Measurements from ENCODE around the gene KCNK10. TPM values are rescaled to one million over a fixed set of nuclear protein-coding genes. Genes with fewer than 3 reads are reported as not detected.

KCNK10 gene
- total and polyA plus RNA-seq, 2 of the 8 experiments (the other 6 are each of a cell fraction or from before 2014, with no cell fraction given): 0.45 to 0.63 TPM

DNA sequence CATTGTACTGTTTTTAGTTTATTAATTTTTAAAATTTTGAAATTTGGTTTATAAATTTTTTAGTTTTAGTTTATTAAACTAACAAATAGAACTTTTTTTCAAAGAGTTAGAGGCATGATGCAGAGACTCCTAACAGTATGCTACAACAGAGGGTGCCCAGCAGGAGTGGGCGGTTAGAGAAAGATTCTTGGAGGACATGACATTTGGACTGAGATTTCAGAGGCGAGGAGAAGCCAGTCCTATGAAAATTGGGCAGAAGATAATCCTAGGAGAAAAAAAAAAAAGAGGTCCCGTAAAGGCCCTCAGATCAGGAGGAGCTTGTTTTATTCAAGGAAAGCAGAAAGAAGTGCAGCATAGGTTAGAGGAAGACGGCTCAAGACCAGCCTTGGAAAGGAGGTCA lies 21.7 kb downstream of the KCNK10 start (continued):
- TF ChIP-seq, protein P1, sequence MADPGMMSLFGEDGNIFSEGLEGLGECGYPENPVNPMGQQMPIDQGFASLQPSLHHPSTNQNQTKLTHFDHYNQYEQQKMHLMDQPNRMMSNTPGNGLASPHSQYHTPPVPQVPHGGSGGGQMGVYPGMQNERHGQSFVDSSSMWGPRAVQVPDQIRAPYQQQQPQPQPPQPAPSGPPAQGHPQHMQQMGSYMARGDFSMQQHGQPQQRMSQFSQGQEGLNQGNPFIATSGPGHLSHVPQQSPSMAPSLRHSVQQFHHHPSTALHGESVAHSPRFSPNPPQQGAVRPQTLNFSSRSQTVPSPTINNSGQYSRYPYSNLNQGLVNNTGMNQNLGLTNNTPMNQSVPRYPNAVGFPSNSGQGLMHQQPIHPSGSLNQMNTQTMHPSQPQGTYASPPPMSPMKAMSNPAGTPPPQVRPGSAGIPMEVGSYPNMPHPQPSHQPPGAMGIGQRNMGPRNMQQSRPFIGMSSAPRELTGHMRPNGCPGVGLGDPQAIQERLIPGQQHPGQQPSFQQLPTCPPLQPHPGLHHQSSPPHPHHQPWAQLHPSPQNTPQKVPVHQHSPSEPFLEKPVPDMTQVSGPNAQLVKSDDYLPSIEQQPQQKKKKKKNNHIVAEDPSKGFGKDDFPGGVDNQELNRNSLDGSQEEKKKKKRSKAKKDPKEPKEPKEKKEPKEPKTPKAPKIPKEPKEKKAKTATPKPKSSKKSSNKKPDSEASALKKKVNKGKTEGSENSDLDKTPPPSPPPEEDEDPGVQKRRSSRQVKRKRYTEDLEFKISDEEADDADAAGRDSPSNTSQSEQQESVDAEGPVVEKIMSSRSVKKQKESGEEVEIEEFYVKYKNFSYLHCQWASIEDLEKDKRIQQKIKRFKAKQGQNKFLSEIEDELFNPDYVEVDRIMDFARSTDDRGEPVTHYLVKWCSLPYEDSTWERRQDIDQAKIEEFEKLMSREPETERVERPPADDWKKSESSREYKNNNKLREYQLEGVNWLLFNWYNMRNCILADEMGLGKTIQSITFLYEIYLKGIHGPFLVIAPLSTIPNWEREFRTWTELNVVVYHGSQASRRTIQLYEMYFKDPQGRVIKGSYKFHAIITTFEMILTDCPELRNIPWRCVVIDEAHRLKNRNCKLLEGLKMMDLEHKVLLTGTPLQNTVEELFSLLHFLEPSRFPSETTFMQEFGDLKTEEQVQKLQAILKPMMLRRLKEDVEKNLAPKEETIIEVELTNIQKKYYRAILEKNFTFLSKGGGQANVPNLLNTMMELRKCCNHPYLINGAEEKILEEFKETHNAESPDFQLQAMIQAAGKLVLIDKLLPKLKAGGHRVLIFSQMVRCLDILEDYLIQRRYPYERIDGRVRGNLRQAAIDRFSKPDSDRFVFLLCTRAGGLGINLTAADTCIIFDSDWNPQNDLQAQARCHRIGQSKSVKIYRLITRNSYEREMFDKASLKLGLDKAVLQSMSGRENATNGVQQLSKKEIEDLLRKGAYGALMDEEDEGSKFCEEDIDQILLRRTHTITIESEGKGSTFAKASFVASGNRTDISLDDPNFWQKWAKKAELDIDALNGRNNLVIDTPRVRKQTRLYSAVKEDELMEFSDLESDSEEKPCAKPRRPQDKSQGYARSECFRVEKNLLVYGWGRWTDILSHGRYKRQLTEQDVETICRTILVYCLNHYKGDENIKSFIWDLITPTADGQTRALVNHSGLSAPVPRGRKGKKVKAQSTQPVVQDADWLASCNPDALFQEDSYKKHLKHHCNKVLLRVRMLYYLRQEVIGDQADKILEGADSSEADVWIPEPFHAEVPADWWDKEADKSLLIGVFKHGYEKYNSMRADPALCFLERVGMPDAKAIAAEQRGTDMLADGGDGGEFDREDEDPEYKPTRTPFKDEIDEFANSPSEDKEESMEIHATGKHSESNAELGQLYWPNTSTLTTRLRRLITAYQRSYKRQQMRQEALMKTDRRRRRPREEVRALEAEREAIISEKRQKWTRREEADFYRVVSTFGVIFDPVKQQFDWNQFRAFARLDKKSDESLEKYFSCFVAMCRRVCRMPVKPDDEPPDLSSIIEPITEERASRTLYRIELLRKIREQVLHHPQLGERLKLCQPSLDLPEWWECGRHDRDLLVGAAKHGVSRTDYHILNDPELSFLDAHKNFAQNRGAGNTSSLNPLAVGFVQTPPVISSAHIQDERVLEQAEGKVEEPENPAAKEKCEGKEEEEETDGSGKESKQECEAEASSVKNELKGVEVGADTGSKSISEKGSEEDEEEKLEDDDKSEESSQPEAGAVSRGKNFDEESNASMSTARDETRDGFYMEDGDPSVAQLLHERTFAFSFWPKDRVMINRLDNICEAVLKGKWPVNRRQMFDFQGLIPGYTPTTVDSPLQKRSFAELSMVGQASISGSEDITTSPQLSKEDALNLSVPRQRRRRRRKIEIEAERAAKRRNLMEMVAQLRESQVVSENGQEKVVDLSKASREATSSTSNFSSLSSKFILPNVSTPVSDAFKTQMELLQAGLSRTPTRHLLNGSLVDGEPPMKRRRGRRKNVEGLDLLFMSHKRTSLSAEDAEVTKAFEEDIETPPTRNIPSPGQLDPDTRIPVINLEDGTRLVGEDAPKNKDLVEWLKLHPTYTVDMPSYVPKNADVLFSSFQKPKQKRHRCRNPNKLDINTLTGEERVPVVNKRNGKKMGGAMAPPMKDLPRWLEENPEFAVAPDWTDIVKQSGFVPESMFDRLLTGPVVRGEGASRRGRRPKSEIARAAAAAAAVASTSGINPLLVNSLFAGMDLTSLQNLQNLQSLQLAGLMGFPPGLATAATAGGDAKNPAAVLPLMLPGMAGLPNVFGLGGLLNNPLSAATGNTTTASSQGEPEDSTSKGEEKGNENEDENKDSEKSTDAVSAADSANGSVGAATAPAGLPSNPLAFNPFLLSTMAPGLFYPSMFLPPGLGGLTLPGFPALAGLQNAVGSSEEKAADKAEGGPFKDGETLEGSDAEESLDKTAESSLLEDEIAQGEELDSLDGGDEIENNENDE (IDR thresholded peaks at IDR 0.05; ENCODE audit: insufficient replicate concordance, low read length): no peak
- TF ChIP-seq, protein P2, sequence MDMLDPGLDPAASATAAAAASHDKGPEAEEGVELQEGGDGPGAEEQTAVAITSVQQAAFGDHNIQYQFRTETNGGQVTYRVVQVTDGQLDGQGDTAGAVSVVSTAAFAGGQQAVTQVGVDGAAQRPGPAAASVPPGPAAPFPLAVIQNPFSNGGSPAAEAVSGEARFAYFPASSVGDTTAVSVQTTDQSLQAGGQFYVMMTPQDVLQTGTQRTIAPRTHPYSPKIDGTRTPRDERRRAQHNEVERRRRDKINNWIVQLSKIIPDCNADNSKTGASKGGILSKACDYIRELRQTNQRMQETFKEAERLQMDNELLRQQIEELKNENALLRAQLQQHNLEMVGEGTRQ (IDR thresholded peaks at IDR 0.05; ENCODE audit: low read length): no peak

Measured in H1 (cell line).